Muscle layer of duodenum (tissue), 2 donors: ENCODE measurements around the gene GABBR1.

Source experiments
- H3K27ac ChIP-seq: one replicate; pipeline ENCODE4 v1.7.0; 2013; ENCODE audit warnings: mild to moderate bottlenecking, low read length
- H3K27me3 ChIP-seq: one replicate; pipeline ENCODE4 v1.7.0; 2013; ENCODE audit warnings: low read depth, mild to moderate bottlenecking, control low read depth, low read length
- H3K36me3 ChIP-seq, 2 donors: one replicate each; pipeline ENCODE4 v1.7.0; 2013; ENCODE audit warnings: low read length in 2 of 2, control low read depth in 1 of 2, mild to moderate bottlenecking in 1 of 2; ENCODE audit not compliant: insufficient read depth in 2 of 2, control insufficient read depth in 1 of 2
- H3K4me1 ChIP-seq, 2 donors: one replicate each; pipeline ENCODE4 v1.7.0; 2013; ENCODE audit warnings: low read length in 2 of 2, mild to moderate bottlenecking in 2 of 2, control low read depth in 1 of 2, moderate library complexity in 1 of 2; ENCODE audit not compliant: insufficient read depth in 2 of 2, control insufficient read depth in 1 of 2
- H3K4me3 ChIP-seq, 2 donors: one replicate each; pipeline ENCODE4 v1.7.0; 2013; ENCODE audit warnings: low read length in 2 of 2, low read depth in 1 of 2, mild to moderate bottlenecking in 1 of 2
- H3K9me3 ChIP-seq, 2 donors: one replicate each; pipeline ENCODE4 v1.7.0; 2013; ENCODE audit warnings: low read length in 2 of 2, control low read depth in 1 of 2, mild to moderate bottlenecking in 1 of 2; ENCODE audit not compliant: control insufficient read depth in 1 of 2
- donor health status: healthy.

Gene GABBR1

GRCh38 chr6:29520232-29520631, 112.8 kb downstream of the GABBR1 start:
- Histone ChIP-seq H3K4me1 (no peaks in the 10 kb centered on the region), H3K27me3 (no peaks in the 10 kb centered on the region), H3K4me3 (no peak overlapping the region), H3K27ac (no peak overlapping the region), H3K36me3 (no peaks in the 10 kb centered on the region), H3K9me3 (no peaks in the 10 kb centered on the region)

DNA sequence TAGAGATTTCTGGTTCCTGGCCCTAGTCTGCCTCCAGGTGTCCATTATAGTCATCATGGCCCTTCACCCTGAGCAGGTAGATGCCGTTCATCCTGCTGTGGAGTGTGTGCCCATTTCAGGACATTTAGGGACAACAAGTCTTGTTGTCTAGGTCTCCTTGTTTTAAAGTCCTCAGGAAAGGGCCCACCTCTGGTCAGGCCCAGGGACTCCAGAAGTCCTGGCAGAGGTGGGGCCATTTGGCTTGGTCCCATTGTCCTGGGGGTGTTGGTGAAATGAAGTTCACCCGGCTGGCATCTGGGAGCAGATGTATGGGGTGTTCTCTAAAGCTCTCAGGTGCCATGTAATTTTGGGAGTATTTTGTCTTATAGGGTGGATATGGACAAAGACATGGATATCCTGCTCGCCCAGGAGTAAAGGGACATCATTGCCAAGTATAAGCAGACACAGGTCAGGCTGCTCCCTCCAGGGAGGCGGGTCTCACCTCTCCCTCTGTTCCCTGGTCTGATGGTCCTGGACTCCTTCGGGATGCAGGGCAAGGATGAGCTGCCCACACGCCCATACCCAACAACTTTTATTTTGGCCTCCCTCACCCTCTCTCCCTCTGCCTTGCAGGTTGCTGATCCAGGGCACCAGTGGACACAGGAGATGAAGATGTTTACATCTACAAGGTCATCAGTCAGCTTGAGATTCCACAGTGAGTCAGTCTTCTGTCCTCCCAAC, 113.5 kb downstream of the GABBR1 start:
- Histone ChIP-seq H3K36me3 (no peaks in the 10 kb centered on the region), H3K4me3 (no peak overlapping the region), H3K4me1 (no peaks in the 10 kb centered on the region), H3K27ac (no peak overlapping the region), H3K9me3 (no peaks in the 10 kb centered on the region), H3K27me3 (no peaks in the 10 kb centered on the region)

DNA sequence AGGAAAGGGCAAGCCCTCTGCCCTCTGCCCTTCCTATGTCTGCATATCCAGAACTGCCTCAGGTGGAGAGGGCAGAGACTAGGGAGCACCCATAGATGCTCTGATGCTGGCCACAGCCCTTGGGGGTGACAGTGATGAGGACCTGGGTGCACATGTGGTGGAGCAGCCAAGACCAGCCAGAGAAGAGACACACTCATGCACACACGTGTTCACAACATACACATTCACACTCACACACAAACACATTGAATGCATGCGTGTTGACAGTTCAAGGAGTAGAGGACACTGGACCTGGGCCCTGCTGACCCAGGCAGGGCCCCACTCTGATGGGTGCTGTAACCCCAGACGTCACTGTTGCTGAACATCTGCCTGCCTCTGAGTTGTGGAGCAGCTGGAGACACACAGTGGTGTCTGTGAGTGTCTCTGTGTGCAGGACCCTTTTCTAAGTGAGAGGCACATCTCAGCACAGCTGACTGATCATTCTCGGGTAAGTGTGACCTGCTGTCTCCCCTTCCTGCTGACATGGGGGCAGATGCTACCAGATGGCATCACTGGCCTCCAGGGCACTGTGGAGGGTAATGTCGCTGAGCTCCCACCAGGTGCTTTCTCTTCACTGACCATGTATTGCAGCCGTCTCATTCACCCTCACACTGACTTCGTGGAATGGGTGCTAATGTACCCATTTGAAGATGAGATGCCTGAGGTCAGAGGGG, 115.1 kb downstream of the GABBR1 start:
- H3K4me3 ChIP-seq = no peak overlapping the region
- no peaks in the 10 kb centered on the region for H3K27me3 ChIP-seq
- H3K4me1 ChIP-seq = no peaks in the 10 kb centered on the region
- no peaks in the 10 kb centered on the region for H3K36me3 ChIP-seq
- no peaks in the 10 kb centered on the region for H3K9me3 ChIP-seq
- H3K27ac ChIP-seq = no peak overlapping the region

- Histone ChIP-seq H3K27me3 (no peaks in the 10 kb centered on the region), H3K9me3 (no peaks in the 10 kb centered on the region), H3K27ac (no peak overlapping the region), H3K4me3 (no peak overlapping the region), H3K4me1 (no peaks in the 10 kb centered on the region), H3K36me3 (no peaks in the 10 kb centered on the region)
Measured at GRCh38 chr6:29517245-29517644, 115.7 kb downstream of the GABBR1 start.

DNA sequence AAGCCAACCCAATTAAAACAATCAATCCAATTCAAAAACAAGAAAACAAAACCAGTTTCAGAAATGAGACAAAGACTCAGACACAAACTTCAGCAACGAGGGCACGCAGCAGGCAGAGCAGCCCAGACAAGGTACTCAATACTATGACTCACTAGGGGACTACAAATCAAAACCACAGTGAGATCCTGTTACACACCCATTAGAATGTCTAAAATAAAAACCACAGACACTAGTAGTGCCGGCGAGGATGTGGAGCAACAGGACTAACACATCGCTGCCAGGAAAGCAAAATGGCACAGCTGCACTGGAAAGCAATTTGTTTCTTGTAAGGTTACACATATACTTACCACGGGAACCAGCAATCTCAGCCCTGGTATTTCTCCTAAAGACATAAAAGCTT, 116.9 kb downstream of the GABBR1 start:
- Histone ChIP-seq H3K27me3 (no peaks in the 10 kb centered on the region), H3K27ac (no peak overlapping the region), H3K36me3 (no peaks in the 10 kb centered on the region), H3K4me3 (no peak overlapping the region), H3K9me3 (no peaks in the 10 kb centered on the region), H3K4me1 (no peaks in the 10 kb centered on the region)

- Histone ChIP-seq H3K36me3 (no peaks in the 10 kb centered on the region), H3K27ac (no peak overlapping the region), H3K27me3 (no peaks in the 10 kb centered on the region), H3K4me3 (no peak overlapping the region), H3K4me1 (no peaks in the 10 kb centered on the region), H3K9me3 (no peaks in the 10 kb centered on the region)
Measured at GRCh38 chr6:29510746-29511300, 122.2 kb downstream of the GABBR1 start.

- no peak overlapping the region for H3K4me3 ChIP-seq
- H3K27ac ChIP-seq = no peak overlapping the region
- no peaks in the 10 kb centered on the region for H3K27me3 ChIP-seq
- no peaks in the 10 kb centered on the region for H3K4me1 ChIP-seq
- no peaks in the 10 kb centered on the region for H3K36me3 ChIP-seq
- H3K9me3 ChIP-seq = no peaks in the 10 kb centered on the region
Measured at GRCh38 chr6:29510202-29510601, 122.8 kb downstream of the GABBR1 start.
